Fibroblast of pulmonary artery (primary cell): ENCODE measurements around the gene IPO11.

ENCODE experiments used
- DNase-seq: peaks from one replicate; pipeline ENCODE4 v3.0.0-alpha.2; 2010; ENCODE audit warnings: low read depth
- H3K4me3 ChIP-seq: replicated peaks from 2 replicates; pipeline ENCODE4 v1.5.1; 2011; ENCODE audit warnings: low read depth, mild to moderate bottlenecking, control low read depth, low read length, moderate library complexity
- TF ChIP-seq, protein P1 (sequence below): IDR thresholded peaks from 2 replicates; pipeline ENCODE4 v1.5.1; 2011; ENCODE audit warnings: mild to moderate bottlenecking, control low read depth, low read length, inconsistent platforms; ENCODE audit errors: missing control alignments

The IPO11 gene

DNA sequence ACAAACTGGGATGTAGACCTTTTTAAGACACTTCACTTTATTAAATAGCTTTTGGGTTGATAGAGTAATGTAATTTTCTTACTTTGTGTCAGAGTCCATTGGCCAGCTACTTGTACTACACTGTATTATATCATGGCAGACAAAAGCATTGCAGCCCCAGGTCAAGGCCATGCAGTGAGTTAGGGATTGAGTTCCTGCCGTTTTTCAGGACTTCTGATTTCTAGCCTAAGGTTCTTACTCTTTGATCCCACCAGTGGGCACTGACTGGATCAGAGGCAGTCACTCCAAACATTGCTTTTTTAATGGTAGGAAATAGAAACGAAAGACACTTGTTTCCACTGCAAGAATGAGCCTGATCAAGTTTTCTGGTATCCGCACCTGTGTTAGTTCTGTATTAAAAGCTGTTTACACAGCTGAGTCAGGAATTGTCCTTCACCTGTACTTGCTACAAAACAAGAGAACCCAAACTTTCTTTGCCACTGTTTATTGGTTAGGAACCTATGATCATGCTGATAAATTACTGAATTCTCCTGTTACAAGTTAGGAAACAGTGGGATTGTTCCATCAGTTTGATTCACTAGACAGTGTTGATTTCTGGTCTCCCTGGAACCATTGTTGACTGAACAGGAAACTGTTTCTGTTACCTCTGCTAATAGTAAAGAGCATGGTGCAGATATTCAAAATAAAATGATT is 188.1 kb downstream of the IPO11 start:
- DNase-seq, result no peak
- no peak overlapping the region for H3K4me3 ChIP-seq
- TF ChIP-seq, protein P1, sequence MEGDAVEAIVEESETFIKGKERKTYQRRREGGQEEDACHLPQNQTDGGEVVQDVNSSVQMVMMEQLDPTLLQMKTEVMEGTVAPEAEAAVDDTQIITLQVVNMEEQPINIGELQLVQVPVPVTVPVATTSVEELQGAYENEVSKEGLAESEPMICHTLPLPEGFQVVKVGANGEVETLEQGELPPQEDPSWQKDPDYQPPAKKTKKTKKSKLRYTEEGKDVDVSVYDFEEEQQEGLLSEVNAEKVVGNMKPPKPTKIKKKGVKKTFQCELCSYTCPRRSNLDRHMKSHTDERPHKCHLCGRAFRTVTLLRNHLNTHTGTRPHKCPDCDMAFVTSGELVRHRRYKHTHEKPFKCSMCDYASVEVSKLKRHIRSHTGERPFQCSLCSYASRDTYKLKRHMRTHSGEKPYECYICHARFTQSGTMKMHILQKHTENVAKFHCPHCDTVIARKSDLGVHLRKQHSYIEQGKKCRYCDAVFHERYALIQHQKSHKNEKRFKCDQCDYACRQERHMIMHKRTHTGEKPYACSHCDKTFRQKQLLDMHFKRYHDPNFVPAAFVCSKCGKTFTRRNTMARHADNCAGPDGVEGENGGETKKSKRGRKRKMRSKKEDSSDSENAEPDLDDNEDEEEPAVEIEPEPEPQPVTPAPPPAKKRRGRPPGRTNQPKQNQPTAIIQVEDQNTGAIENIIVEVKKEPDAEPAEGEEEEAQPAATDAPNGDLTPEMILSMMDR, result no peak

DNA sequence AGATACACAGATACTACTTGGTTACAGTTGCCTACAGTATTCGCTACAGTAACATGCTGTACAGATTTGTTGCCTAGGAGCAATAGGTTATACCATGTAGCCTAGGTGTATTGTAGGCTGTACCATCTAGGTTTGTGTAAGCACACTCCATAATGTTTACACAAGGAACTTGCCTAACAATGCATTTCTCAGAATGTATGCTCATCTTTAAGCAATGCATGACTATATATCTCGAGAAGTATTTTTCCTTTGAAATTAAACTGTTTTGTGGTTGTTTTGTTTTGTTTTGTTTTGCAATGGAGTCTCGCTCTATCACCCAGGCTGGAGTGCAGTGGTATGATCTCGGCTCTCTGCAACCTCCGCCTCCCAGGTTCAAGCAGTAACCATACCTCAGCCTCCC is 191.4 kb downstream of the IPO11 start:
- TF ChIP-seq, protein P1, result no peak
- DNase-seq, result no peak
- H3K4me3 ChIP-seq, result no peak overlapping the region

- TF ChIP-seq, protein P1, result no peak
- no peak for DNase-seq
- H3K4me3 ChIP-seq, result no peak overlapping the region
Measured at GRCh38 chr5:62605638-62606037, 193.1 kb downstream of the IPO11 start.

DNA sequence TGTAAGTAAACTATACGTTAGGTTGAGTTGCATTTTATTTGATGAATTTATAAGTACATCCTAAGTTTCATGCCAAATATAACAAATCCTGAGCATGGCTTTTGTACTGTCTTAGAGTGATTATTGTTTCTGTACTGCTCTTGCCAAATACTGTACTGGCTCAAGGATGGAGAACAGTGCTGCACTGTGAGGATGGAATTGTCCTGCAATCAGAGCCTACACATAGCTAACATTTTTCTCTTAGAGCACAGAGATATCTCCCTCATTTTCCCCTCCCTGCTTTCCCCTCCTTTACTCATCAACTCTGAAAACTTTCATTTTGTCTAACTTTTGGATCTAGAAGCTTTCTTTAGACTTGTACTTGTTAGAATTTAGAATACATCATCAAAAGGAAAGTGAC is 194.3 kb downstream of the IPO11 start:
- TF ChIP-seq, protein P1, result no peak
- peak; percentile 75 for DNase-seq
- H3K4me3 ChIP-seq, result no peak overlapping the region

DNA sequence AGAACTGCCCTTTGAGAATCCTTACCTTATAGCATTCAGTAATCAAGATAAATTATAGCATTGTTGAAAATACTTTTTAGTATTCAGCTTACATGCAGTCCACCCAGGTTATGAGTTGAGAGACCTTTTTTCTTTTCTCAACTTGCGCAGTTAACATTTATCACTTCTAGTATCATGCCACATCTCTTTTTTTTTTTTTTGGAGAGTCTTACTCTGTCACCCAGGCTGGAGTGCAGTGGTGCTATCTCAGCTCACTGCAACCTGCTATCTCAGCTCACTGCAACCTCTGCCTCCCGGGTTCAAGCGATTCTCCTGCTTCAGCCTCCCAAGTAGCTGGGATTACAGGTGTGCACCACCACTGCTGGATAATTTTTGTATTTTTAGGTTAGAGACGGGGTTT is 195.1 kb downstream of the IPO11 start:
- no peak for DNase-seq
- TF ChIP-seq, protein P1, result no peak
- H3K4me3 ChIP-seq, result no peak overlapping the region

GRCh38 chr5:62608529-62609511 is 196.3 kb downstream of the IPO11 start:
- DNase-seq, result no peak
- TF ChIP-seq, protein P1, result no peak
- no peak overlapping the region for H3K4me3 ChIP-seq
